ENCODE measurements around the gene SVIL. TPM values are rescaled to one million over a fixed set of nuclear protein-coding genes. Genes with fewer than 3 reads are reported as not detected.
A peak's percentile ranks its signal among the peaks of the same experiment; 100 is the strongest.

Gene SVIL
- total and polyA plus RNA-seq, 2 of the 13 experiments (the other 11 are each of a cell fraction or from before 2014, with no cell fraction given), result 3.9 to 12.1 TPM

DNA sequence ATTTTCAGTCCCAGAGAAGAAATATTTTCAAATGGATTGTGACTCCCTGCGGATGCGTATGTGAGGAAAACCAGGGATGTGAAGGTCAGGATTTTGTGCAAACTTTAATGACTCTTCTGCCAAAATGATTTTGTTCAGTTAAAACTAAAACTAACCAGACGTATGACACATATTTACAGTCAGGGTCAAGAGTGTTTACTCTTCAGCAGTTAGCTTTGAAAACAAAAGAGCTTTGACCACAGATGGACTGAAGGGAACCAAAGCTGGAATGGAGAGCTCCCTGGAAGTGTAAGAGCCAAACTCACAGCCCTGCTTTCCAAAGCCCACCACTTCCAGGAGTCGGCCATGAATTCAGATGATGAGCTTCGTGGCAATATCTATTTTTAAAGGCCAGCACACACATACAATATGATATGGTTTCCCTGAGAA lies 15.5 kb downstream of the SVIL start (continued):
- TF ChIP-seq, protein P1, sequence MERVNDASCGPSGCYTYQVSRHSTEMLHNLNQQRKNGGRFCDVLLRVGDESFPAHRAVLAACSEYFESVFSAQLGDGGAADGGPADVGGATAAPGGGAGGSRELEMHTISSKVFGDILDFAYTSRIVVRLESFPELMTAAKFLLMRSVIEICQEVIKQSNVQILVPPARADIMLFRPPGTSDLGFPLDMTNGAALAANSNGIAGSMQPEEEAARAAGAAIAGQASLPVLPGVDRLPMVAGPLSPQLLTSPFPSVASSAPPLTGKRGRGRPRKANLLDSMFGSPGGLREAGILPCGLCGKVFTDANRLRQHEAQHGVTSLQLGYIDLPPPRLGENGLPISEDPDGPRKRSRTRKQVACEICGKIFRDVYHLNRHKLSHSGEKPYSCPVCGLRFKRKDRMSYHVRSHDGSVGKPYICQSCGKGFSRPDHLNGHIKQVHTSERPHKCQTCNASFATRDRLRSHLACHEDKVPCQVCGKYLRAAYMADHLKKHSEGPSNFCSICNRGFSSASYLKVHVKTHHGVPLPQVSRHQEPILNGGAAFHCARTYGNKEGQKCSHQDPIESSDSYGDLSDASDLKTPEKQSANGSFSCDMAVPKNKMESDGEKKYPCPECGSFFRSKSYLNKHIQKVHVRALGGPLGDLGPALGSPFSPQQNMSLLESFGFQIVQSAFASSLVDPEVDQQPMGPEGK (CRISPR knock-in tag; IDR thresholded peaks at IDR 0.05), result no peak
- TF ChIP-seq ZNF253 (CRISPR knock-in tag; IDR thresholded peaks at IDR 0.05; ENCODE audit: borderline replicate concordance), result no peak
- no peak for TF ChIP-seq SMYD3 (CRISPR knock-in tag; IDR thresholded peaks at IDR 0.05)
- no peak for TF ChIP-seq ZNF616 (CRISPR knock-in tag; IDR thresholded peaks at IDR 0.05; ENCODE audit: low read depth)
- no peak for TF ChIP-seq CHD2 (IDR thresholded peaks at IDR 0.05; ENCODE audit: low read depth, low read length)
- no peak for TF ChIP-seq ZNF264 (CRISPR knock-in tag; IDR thresholded peaks at IDR 0.05)
- 0 out of 2 replicates have a peak, but pooled peaks have one; percentile 37 for TF ChIP-seq ISL2 (CRISPR knock-in tag; IDR thresholded peaks at IDR 0.05)
- 0 out of 2 replicates have a peak, but pooled peaks have one; percentile 17 for TF ChIP-seq PPARG (CRISPR knock-in tag; conservative IDR thresholded peaks at IDR 0.05)
- TF ChIP-seq ZFP36L2 (CRISPR knock-in tag; IDR thresholded peaks at IDR 0.05), result no peak
- no peak for TF ChIP-seq HOXD1 (CRISPR knock-in tag; IDR thresholded peaks at IDR 0.05)
- TF ChIP-seq IRF2 (CRISPR knock-in tag; IDR thresholded peaks at IDR 0.05), result no peak
- TF ChIP-seq ZNF20 (CRISPR knock-in tag; IDR thresholded peaks at IDR 0.05), result no peak
- TF ChIP-seq, protein P2, sequence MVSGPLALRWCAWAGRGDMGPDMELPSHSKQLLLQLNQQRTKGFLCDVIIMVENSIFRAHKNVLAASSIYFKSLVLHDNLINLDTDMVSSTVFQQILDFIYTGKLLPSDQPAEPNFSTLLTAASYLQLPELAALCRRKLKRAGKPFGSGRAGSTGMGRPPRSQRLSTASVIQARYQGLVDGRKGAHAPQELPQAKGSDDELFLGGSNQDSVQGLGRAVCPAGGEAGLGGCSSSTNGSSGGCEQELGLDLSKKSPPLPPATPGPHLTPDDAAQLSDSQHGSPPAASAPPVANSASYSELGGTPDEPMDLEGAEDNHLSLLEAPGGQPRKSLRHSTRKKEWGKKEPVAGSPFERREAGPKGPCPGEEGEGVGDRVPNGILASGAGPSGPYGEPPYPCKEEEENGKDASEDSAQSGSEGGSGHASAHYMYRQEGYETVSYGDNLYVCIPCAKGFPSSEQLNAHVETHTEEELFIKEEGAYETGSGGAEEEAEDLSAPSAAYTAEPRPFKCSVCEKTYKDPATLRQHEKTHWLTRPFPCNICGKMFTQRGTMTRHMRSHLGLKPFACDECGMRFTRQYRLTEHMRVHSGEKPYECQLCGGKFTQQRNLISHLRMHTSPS (CRISPR knock-in tag; IDR thresholded peaks at IDR 0.05; ENCODE audit: low read depth), result no peak
- TF ChIP-seq, protein P3, sequence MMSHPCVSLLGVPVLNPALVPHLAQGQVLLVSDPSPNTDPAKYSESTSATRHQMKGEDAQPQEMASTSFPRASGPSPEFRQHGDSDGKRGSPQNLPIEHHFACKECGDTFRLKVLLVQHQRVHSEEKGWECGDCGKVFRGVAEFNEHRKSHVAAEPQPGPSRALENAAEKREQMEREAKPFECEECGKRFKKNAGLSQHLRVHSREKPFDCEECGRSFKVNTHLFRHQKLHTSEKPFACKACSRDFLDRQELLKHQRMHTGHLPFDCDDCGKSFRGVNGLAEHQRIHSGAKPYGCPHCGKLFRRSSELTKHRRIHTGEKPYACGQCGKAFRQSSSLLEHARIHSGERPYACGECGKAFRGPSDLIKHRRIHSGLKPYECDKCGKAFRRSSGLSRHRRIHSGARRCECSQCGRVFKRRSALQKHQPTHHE (CRISPR knock-in tag; IDR thresholded peaks at IDR 0.05; ENCODE audit: borderline replicate concordance), result no peak
- TF ChIP-seq, protein P4, sequence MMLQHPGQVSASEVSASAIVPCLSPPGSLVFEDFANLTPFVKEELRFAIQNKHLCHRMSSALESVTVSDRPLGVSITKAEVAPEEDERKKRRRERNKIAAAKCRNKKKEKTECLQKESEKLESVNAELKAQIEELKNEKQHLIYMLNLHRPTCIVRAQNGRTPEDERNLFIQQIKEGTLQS (CRISPR knock-in tag; IDR thresholded peaks at IDR 0.05), result no peak
- TF ChIP-seq JUND (CRISPR knock-in tag; IDR thresholded peaks at IDR 0.05), result no peak
- TF ChIP-seq NFE2 (CRISPR knock-in tag; IDR thresholded peaks at IDR 0.05), result no peak
- TF ChIP-seq TCF7 (IDR thresholded peaks at IDR 0.05; ENCODE audit: low read depth), result no peak
- TF ChIP-seq, protein P5, sequence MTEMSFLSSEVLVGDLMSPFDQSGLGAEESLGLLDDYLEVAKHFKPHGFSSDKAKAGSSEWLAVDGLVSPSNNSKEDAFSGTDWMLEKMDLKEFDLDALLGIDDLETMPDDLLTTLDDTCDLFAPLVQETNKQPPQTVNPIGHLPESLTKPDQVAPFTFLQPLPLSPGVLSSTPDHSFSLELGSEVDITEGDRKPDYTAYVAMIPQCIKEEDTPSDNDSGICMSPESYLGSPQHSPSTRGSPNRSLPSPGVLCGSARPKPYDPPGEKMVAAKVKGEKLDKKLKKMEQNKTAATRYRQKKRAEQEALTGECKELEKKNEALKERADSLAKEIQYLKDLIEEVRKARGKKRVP (CRISPR knock-in tag; IDR thresholded peaks at IDR 0.05), result no peak
- no peak for TF ChIP-seq RFXAP (CRISPR knock-in tag; IDR thresholded peaks at IDR 0.05; ENCODE audit: borderline replicate concordance)
- TF ChIP-seq ZSCAN22 (CRISPR knock-in tag; IDR thresholded peaks at IDR 0.05), result no peak
- TF ChIP-seq TOE1 (CRISPR knock-in tag; IDR thresholded peaks at IDR 0.05), result no peak
- TF ChIP-seq, protein P6, sequence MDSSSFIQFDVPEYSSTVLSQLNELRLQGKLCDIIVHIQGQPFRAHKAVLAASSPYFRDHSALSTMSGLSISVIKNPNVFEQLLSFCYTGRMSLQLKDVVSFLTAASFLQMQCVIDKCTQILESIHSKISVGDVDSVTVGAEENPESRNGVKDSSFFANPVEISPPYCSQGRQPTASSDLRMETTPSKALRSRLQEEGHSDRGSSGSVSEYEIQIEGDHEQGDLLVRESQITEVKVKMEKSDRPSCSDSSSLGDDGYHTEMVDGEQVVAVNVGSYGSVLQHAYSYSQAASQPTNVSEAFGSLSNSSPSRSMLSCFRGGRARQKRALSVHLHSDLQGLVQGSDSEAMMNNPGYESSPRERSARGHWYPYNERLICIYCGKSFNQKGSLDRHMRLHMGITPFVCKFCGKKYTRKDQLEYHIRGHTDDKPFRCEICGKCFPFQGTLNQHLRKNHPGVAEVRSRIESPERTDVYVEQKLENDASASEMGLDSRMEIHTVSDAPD (CRISPR knock-in tag; IDR thresholded peaks at IDR 0.05), result no peak
- peak; percentile 25; the same call in 1 of the 2 replicates for TF ChIP-seq NFIC (IDR thresholded peaks at IDR 0.05; ENCODE audit: low read length)
- no peak for TF ChIP-seq NFATC3 (CRISPR knock-in tag; IDR thresholded peaks at IDR 0.05)
